ENCODE measurements around the gene DENND4A.

DNA sequence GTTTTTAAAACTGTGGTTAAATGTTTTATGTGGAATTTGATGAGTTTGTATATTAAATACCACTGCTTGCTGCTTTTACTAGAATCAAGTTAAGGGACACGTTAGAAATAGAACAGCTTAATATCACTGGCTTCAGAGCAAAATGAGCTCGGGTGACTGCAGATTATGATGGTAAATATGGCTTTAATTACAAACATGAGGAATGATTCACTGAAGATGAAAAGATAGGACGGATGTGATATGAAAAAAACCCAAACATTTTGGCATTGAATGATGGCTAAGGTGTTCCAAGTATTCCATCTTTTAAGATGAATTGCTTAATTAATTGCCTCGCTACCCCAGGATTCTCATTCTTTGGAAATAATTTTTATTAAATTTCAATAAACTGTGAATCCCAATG is 136.6 kb downstream of the DENND4A start:
- no peak for TF ChIP-seq MXI1 (IDR thresholded peaks at IDR 0.05; ENCODE audit: borderline replicate concordance, low read depth, low read length)
- TF ChIP-seq, protein P1, sequence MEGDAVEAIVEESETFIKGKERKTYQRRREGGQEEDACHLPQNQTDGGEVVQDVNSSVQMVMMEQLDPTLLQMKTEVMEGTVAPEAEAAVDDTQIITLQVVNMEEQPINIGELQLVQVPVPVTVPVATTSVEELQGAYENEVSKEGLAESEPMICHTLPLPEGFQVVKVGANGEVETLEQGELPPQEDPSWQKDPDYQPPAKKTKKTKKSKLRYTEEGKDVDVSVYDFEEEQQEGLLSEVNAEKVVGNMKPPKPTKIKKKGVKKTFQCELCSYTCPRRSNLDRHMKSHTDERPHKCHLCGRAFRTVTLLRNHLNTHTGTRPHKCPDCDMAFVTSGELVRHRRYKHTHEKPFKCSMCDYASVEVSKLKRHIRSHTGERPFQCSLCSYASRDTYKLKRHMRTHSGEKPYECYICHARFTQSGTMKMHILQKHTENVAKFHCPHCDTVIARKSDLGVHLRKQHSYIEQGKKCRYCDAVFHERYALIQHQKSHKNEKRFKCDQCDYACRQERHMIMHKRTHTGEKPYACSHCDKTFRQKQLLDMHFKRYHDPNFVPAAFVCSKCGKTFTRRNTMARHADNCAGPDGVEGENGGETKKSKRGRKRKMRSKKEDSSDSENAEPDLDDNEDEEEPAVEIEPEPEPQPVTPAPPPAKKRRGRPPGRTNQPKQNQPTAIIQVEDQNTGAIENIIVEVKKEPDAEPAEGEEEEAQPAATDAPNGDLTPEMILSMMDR (conservative IDR thresholded peaks at IDR 0.05; ENCODE audit: low read depth, low read length) = no peak
- TF ChIP-seq BHLHE40 (IDR thresholded peaks at IDR 0.05; ENCODE audit: low read depth, low read length) = no peak
- TF ChIP-seq POLR2A (IDR thresholded peaks at IDR 0.05; ENCODE audit: low read depth, low read length) = no peak
- TF ChIP-seq, protein P2, sequence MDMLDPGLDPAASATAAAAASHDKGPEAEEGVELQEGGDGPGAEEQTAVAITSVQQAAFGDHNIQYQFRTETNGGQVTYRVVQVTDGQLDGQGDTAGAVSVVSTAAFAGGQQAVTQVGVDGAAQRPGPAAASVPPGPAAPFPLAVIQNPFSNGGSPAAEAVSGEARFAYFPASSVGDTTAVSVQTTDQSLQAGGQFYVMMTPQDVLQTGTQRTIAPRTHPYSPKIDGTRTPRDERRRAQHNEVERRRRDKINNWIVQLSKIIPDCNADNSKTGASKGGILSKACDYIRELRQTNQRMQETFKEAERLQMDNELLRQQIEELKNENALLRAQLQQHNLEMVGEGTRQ (IDR thresholded peaks at IDR 0.05; ENCODE audit: low read depth, low read length) = no peak
- no peak for TF ChIP-seq RFX5 (IDR thresholded peaks at IDR 0.05; ENCODE audit: low read depth, low read length)
